GM23338 (cell line): ENCODE results near the gene CTTN. TPM values are rescaled to one million over a fixed set of nuclear protein-coding genes. Genes with fewer than 3 reads are reported as not detected.

Experiments used
- ATAC-seq: fragments of 200-7000 bp; cut with Tn5 transposase; 3 replicates; pipeline ENCODE4 v1.9.1; 2020
- DNase-seq: peaks from one replicate; pipeline ENCODE4 v3.0.0-alpha.2; 2015; ENCODE audit warnings: low spot score
- H2AFZ ChIP-seq: fragments of 200-600 bp; sonication (generic); 2 replicates; pipeline ENCODE4 v1.8.0; 2016; ENCODE audit warnings: antibody characterized with exemption, mild to moderate bottlenecking, moderate library complexity
- H3F3A ChIP-seq: fragments of 200-600 bp; sonication (generic); replicated peaks from 2 replicates; pipeline ENCODE4 v1.8.0; 2017; ENCODE audit warnings: antibody characterized with exemption, mixed run types, low read depth
- H3K27ac ChIP-seq: fragments of 200-600 bp; sonication (generic); 2 replicates; pipeline ENCODE4 v1.6.1; 2016; ENCODE audit warnings: low read depth
- H3K27me3 ChIP-seq: fragments of 200-600 bp; sonication (generic); 2 replicates; pipeline ENCODE4 v1.8.0; 2016; ENCODE audit warnings: mild to moderate bottlenecking, mixed run types, moderate library complexity; ENCODE audit not compliant: insufficient read depth
- H3K36me3 ChIP-seq: fragments of 200-600 bp; sonication (generic); 2 replicates; pipeline ENCODE4 v1.8.0; 2016; ENCODE audit warnings: mild to moderate bottlenecking; ENCODE audit not compliant: insufficient read depth
- H3K4me1 ChIP-seq: fragments of 200-600 bp; sonication (generic); 2 replicates; pipeline ENCODE4 v1.8.0; 2016; ENCODE audit warnings: mild to moderate bottlenecking, moderate library complexity; ENCODE audit not compliant: insufficient read depth
- H3K4me2 ChIP-seq: fragments of 200-600 bp; sonication (generic); 2 replicates; pipeline ENCODE4 v1.7.1; 2017; ENCODE audit warnings: mixed run types
- H3K4me3 ChIP-seq: fragments of 200-600 bp; sonication (generic); 2 replicates; pipeline ENCODE4 v1.6.1; 2016; ENCODE audit warnings: mixed run types
- H3K79me2 ChIP-seq: fragments of 200-600 bp; sonication (generic); replicated peaks from 2 replicates; pipeline ENCODE4 v1.8.0; 2017; ENCODE audit warnings: mild to moderate bottlenecking; ENCODE audit not compliant: insufficient read depth
- H3K9me2 ChIP-seq: fragments of 200-600 bp; sonication (generic); 2 replicates; pipeline ENCODE4 v1.8.0; 2017; ENCODE audit not compliant: insufficient read depth
- H4K20me1 ChIP-seq: fragments of 200-600 bp; sonication (generic); replicated peaks from 2 replicates; pipeline ENCODE4 v1.8.0; 2017; ENCODE audit warnings: mild to moderate bottlenecking; ENCODE audit not compliant: insufficient read depth
- H3K27ac Mint-ChIP-seq: 2 replicates; pipeline ENCODE4 v1.8.0; 2020; ENCODE audit warnings: inconsistent platforms, mild to moderate bottlenecking, moderate library complexity, mixed read lengths
- H3K27me3 Mint-ChIP-seq: 3 replicates; pipeline ENCODE4 v1.8.0; 2022; ENCODE audit warnings: low read depth, mild to moderate bottlenecking, moderate library complexity, mixed read lengths, inconsistent platforms; ENCODE audit not compliant: insufficient read depth, poor library complexity
- H3K36me3 Mint-ChIP-seq: 3 replicates; pipeline ENCODE4 v1.8.0; 2021; ENCODE audit warnings: low read depth, mild to moderate bottlenecking, inconsistent platforms, moderate library complexity, mixed read lengths
- H3K4me1 Mint-ChIP-seq: 3 replicates; pipeline ENCODE4 v1.8.0; 2020; ENCODE audit warnings: mild to moderate bottlenecking, inconsistent platforms, mixed read lengths
- H3K4me3 Mint-ChIP-seq: 3 replicates; pipeline ENCODE4 v1.8.0; 2021; ENCODE audit warnings: moderate library complexity, mild to moderate bottlenecking, inconsistent platforms, mixed read lengths
- H3K9me3 Mint-ChIP-seq: 3 replicates; pipeline ENCODE4 v1.8.0; 2020; ENCODE audit warnings: moderate library complexity, mild to moderate bottlenecking, inconsistent platforms, mixed read lengths
- CREB1 ChIP-seq: fragments of 250-450 bp; sonication (Bioruptor Pico); IDR thresholded peaks from 2 replicates; pipeline ENCODE4 v1.5.0; 2020; ENCODE audit warnings: low read depth, mild to moderate bottlenecking, moderate library complexity
- CTCF ChIP-seq, 2 experiments: fragments of 200-600 bp in 1 of 2; sonication (generic) in 1 of 2; conservative IDR thresholded peaks; 2 replicates each; pipeline versions ENCODE4 v1.5.1 to v1.6.1; 2016 to 2017; ENCODE audit warnings: antibody characterized with exemption in 2 of 2, low read depth in 2 of 2, mild to moderate bottlenecking in 2 of 2, moderate library complexity in 1 of 2
- EZH2phosphoT487 ChIP-seq: fragments of 200-600 bp; sonication (generic); IDR thresholded peaks from one replicate; pipeline ENCODE4 v1.8.1; 2018; ENCODE audit warnings: antibody characterized with exemption; ENCODE audit not compliant: unreplicated experiment
- JUNB ChIP-seq: IDR thresholded peaks from one replicate; pipeline ENCODE4 v1.6.1; 2016; ENCODE audit warnings: antibody characterized with exemption; ENCODE audit not compliant: unreplicated experiment
- ZNF114 ChIP-seq: fragments of 250-450 bp; sonication (Bioruptor Pico); IDR thresholded peaks from 2 replicates; pipeline ENCODE4 v1.5.0; 2020; ENCODE audit warnings: mild to moderate bottlenecking, moderate library complexity
- ZNF462 ChIP-seq: fragments of 250-450 bp; sonication (Bioruptor Pico); IDR thresholded peaks from 2 replicates; pipeline ENCODE4 v1.5.0; 2020; ENCODE audit warnings: mild to moderate bottlenecking, moderate library complexity
- polyA plus RNA-seq: library from polyadenylated mRNA; unstranded; fragments of >200 nt; fragmentation: Nextera tagmentation; extraction: Ambion mirVana; gene quantifications from 2 replicates; pipeline ENCODE4 v1.2.1, GENCODE V29; 2016
- total RNA-seq: library from RNA; depleted of rRNA; stranded (reverse); fragments of >200 nt; shearing (Covaris generic); gene quantifications from 2 replicates; pipeline ENCODE4 v1.2.3, GENCODE V29; 2014

Gene CTTN
- total and polyA plus RNA-seq, 2 experiments from 2014 or later, result 163 to 343 TPM

- TF ChIP-seq ZNF462 (CRISPR knock-in tag) (no peak), EZH2phosphoT487 (no peak), JUNB (no peak), CREB1 (CRISPR knock-in tag) (no peak), CTCF (conservative IDR thresholded peaks at IDR 0.05; ENCODE audit: low read depth in 2 of 2) (no peak)
Observed at GRCh38 chr11:70402016-70402415, 3.7 kb downstream of the CTTN start (continued).

- H4K20me1 ChIP-seq, result peaks cover 44% of the 10 kb centered on the region
- peaks cover 90% of the 10 kb centered on the region for H3K79me2 ChIP-seq
- H2AFZ ChIP-seq, result no peak overlapping the region
- Mint-ChIP-seq H3K36me3 (peaks cover 27% of the 10 kb centered on the region), H3K27me3 (peaks cover 9% of the 10 kb centered on the region), H3K4me1 (peaks cover 19% of the 10 kb centered on the region), H3K4me3 (no peak overlapping the region), H3K9me3 (no peaks in the 10 kb centered on the region), H3K27ac (peak overlapping the region; percentile 15)
- H3K27me3 ChIP-seq, result no peaks in the 10 kb centered on the region
- ATAC-seq (no peak), DNase-seq (no peak)
- no peak overlapping the region for H3K4me2 ChIP-seq
- no peak overlapping the region for H3K4me3 ChIP-seq
- peaks cover 23% of the 10 kb centered on the region for H3K36me3 ChIP-seq
- peaks cover 22% of the 10 kb centered on the region for H3K4me1 ChIP-seq
- no peak overlapping the region for H3K27ac ChIP-seq
- H3F3A ChIP-seq, result peaks cover 4% of the 10 kb centered on the region
- H3K9me2 ChIP-seq, result no peaks in the 10 kb centered on the region
- no peak for TF ChIP-seq ZNF114 (CRISPR knock-in tag)
- TF ChIP-seq EZH2phosphoT487, result no peak
- no peak for TF ChIP-seq CTCF (conservative IDR thresholded peaks at IDR 0.05; ENCODE audit: low read depth in 2 of 2)
Observed at GRCh38 chr11:70402685-70403084, 4.4 kb downstream of the CTTN start.
